ENCODE data around the gene TSHZ2. TPM values are rescaled to one million over a fixed set of nuclear protein-coding genes. Genes with fewer than 3 reads are reported as not detected.

TSHZ2 gene
- total RNA-seq, 1 donor from 2014 or later = 1.6 TPM

DNA sequence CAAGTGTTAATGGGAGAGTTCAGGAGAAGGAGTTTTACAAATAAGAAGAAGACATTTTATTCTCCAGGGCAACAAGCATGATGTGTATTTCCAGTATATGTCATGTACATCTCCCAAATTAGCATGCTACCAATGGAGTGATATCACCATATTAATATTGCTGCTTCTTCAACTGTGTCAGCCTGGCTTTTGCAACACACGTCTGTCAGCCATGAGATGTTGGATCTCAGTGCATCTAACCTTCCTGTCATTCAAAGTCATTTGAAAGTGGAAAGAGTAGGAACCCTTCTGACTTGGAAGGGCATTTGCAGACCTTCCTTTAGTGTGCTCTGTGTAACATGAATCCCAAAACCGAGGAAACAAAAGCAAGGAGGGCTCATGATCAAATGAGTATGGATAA is 337.4 kb downstream of the TSHZ2 start:
- TF ChIP-seq, protein P1, sequence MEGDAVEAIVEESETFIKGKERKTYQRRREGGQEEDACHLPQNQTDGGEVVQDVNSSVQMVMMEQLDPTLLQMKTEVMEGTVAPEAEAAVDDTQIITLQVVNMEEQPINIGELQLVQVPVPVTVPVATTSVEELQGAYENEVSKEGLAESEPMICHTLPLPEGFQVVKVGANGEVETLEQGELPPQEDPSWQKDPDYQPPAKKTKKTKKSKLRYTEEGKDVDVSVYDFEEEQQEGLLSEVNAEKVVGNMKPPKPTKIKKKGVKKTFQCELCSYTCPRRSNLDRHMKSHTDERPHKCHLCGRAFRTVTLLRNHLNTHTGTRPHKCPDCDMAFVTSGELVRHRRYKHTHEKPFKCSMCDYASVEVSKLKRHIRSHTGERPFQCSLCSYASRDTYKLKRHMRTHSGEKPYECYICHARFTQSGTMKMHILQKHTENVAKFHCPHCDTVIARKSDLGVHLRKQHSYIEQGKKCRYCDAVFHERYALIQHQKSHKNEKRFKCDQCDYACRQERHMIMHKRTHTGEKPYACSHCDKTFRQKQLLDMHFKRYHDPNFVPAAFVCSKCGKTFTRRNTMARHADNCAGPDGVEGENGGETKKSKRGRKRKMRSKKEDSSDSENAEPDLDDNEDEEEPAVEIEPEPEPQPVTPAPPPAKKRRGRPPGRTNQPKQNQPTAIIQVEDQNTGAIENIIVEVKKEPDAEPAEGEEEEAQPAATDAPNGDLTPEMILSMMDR (IDR thresholded peaks at IDR 0.05; ENCODE audit: insufficient read depth, low read length, severe bottlenecking) = no peak
- FAIRE-seq = no peak
- Histone ChIP-seq H3K36me3 (ENCODE audit: control insufficient read depth, insufficient read depth, low read length) (no peaks in the 10 kb centered on the region), H3K27me3 (ENCODE audit: control insufficient read depth, insufficient read depth, low read length) (no peaks in the 10 kb centered on the region), H3K4me3 (ENCODE audit: low read depth, low read length) (no peak overlapping the region)
- no peak for DNase-seq (ENCODE audit: low read depth)

DNA sequence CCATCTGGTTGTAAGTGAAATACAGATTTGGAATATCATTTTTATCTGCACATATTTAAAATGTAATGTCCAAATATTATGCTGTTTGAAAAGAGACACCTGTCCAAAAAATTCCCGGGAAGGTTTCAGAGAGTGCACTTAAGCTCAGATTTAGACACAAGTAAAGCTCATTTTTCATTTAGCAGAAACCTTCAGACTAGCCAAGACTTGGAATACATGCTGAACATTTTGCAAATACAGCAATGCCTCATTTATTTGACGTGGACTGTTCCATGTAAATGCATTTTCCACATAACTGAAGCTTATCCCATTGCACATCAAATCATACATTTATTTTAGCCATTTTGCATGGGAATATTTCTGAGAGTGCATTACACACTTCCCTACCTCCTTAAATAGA is 340.8 kb downstream of the TSHZ2 start:
- TF ChIP-seq, protein P1 (IDR thresholded peaks at IDR 0.05; ENCODE audit: insufficient read depth, low read length, severe bottlenecking) = no peak
- H3K36me3 ChIP-seq (ENCODE audit: control insufficient read depth, insufficient read depth, low read length) = no peaks in the 10 kb centered on the region
- DNase-seq (ENCODE audit: low read depth) (no peak), FAIRE-seq (no peak)
- no peak overlapping the region for H3K4me3 ChIP-seq (ENCODE audit: low read depth, low read length)
- H3K27me3 ChIP-seq (ENCODE audit: control insufficient read depth, insufficient read depth, low read length) = no peaks in the 10 kb centered on the region

DNA sequence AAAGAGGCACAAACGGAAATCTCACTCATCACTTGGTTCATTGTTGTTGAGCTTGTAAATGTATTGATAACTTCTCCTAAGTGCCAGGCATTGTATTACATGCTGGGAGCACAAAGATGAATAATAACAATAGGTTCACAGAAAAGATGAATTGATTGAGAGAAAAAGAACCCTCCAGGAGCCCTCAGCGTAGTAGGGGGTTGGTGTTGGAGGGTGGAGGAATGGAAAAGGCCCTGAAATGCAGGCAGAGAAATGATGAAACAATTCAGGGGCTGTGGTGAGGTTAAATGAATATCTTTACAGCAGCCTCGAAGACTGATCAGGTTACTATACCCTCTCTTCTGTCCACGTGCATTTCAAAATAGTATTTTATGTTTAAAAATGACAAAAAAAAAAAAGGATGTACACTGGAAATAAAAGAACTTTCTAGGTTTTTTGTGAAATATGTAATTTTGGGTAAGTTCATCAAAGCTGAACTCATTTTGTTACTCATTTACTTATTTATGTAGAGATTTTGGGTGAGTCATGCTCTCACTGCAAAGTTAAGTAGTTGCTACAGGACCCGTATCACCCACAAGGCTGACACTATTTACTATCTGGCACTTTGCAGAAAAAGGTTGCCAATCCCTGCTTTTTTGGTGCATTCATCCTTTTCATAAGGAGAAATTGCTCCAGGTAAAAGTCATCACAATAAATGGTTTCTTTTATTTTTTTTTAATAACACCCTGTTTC is 344.2 kb downstream of the TSHZ2 start:
- H3K36me3 ChIP-seq (ENCODE audit: control insufficient read depth, insufficient read depth, low read length) = no peaks in the 10 kb centered on the region
- no peak for DNase-seq (ENCODE audit: low read depth)
- H3K27me3 ChIP-seq (ENCODE audit: control insufficient read depth, insufficient read depth, low read length) = no peaks in the 10 kb centered on the region
- H3K4me3 ChIP-seq (ENCODE audit: low read depth, low read length) = no peak overlapping the region
- TF ChIP-seq, protein P1 (IDR thresholded peaks at IDR 0.05; ENCODE audit: insufficient read depth, low read length, severe bottlenecking) = no peak
- FAIRE-seq = no peak

DNA sequence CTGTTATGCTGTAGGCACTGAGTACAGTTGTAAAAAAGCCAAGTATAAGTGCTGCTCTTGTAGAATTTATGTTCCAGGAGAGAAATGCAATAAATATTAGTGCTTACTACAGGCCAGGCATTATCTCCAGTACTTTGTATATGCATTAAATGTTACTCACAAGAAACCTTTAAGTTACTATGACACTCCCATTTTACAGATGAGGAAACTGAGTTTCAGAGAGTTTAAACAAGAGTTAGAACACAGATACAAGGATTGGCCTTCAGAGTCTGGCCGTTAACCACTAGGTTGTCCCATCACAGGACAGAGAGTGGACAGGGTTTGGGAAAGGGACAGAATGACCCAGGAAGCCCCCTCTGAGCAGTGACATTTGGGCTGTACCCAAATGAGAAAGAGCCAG is 347.0 kb downstream of the TSHZ2 start:
- TF ChIP-seq, protein P1 (IDR thresholded peaks at IDR 0.05; ENCODE audit: insufficient read depth, low read length, severe bottlenecking) = no peak
- FAIRE-seq (no peak), DNase-seq (ENCODE audit: low read depth) (no peak)
- H3K36me3 ChIP-seq (ENCODE audit: control insufficient read depth, insufficient read depth, low read length) = no peaks in the 10 kb centered on the region
- no peaks in the 10 kb centered on the region for H3K27me3 ChIP-seq (ENCODE audit: control insufficient read depth, insufficient read depth, low read length)
- H3K4me3 ChIP-seq (ENCODE audit: low read depth, low read length) = no peak overlapping the region

DNA sequence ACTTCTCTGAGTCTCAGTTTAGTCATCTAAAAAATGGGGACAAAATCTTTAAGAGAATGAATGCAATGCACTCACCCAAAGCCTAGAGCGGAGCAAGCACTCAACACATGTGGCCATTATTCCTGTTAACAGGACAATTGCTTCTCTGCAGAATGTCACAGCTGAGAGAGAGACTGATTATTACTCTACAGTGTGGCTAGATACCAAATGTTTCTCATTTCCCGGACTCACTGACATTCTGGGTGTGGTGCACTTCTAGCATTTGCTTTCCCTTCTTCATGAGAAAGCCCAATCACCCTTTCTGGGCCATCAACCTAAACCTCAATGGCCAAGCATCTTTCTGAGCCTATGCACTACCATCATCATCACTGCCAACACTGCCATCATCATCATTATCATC is 347.6 kb downstream of the TSHZ2 start:
- Histone ChIP-seq H3K36me3 (ENCODE audit: control insufficient read depth, insufficient read depth, low read length) (no peaks in the 10 kb centered on the region), H3K27me3 (ENCODE audit: control insufficient read depth, insufficient read depth, low read length) (no peaks in the 10 kb centered on the region), H3K4me3 (ENCODE audit: low read depth, low read length) (no peak overlapping the region)
- peak; percentile 13 for FAIRE-seq
- no peak for DNase-seq (ENCODE audit: low read depth)
- TF ChIP-seq, protein P1 (IDR thresholded peaks at IDR 0.05; ENCODE audit: insufficient read depth, low read length, severe bottlenecking) = no peak

DNA sequence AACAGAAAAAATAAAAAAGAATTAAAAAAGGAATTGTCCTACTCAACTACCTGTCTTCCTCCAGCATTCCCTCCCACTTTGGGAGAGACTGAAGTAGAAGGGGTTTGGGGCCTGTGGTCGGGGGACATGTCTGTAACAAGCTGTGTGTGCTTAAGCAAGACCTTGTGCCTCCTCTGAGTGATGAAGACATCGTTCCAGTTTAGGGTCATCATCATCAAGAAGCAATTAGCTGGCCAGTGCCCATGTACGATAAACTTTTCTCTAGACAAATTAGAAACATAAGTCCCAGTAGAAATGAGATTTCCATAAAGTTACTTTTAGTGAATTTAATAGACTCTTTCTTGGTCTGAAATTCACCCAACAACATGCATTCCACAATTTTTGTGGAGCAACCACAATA is 348.5 kb downstream of the TSHZ2 start:
- H3K36me3 ChIP-seq (ENCODE audit: control insufficient read depth, insufficient read depth, low read length) = no peaks in the 10 kb centered on the region
- FAIRE-seq = no peak
- DNase-seq (ENCODE audit: low read depth) = no peak
- TF ChIP-seq, protein P1 (IDR thresholded peaks at IDR 0.05; ENCODE audit: insufficient read depth, low read length, severe bottlenecking) = no peak
- H3K27me3 ChIP-seq (ENCODE audit: control insufficient read depth, insufficient read depth, low read length) = no peaks in the 10 kb centered on the region
- no peak overlapping the region for H3K4me3 ChIP-seq (ENCODE audit: low read depth, low read length)
